Duodenal mucosa (tissue), 2 donors: Measurements from ENCODE around the gene SAMD14.

Source experiments
- H3K27ac ChIP-seq: one replicate; pipeline ENCODE4 v1.7.0; 2013; ENCODE audit warnings: low read depth, low read length
- H3K27me3 ChIP-seq, 2 donors: one replicate each; pipeline ENCODE4 v1.7.0; 2013; ENCODE audit warnings: low read length in 2 of 2, control low read depth in 1 of 2; ENCODE audit not compliant: insufficient read depth in 2 of 2, control insufficient read depth in 1 of 2
- H3K36me3 ChIP-seq, 2 donors: one replicate each; pipeline ENCODE4 v1.7.0; 2013; ENCODE audit warnings: low read length in 2 of 2, control low read depth in 1 of 2; ENCODE audit not compliant: insufficient read depth in 2 of 2, control insufficient read depth in 1 of 2
- H3K4me1 ChIP-seq, 2 donors: one replicate each; pipeline ENCODE4 v1.7.0; 2013; ENCODE audit warnings: low read length in 2 of 2, control low read depth in 1 of 2; ENCODE audit not compliant: insufficient read depth in 2 of 2, control insufficient read depth in 1 of 2
- H3K4me3 ChIP-seq, 2 donors: one replicate each; pipeline ENCODE4 v1.7.0; 2013; ENCODE audit warnings: low read length in 2 of 2, low read depth in 1 of 2
- H3K9ac ChIP-seq, 2 donors: one replicate each; pipeline ENCODE4 v1.7.0; 2013; ENCODE audit warnings: low read length in 2 of 2, low read depth in 1 of 2
- H3K9me3 ChIP-seq, 2 donors: one replicate each; pipeline ENCODE4 v1.7.0; 2013; ENCODE audit warnings: low read length in 2 of 2, control low read depth in 1 of 2; ENCODE audit not compliant: control insufficient read depth in 1 of 2

SAMD14 gene

DNA sequence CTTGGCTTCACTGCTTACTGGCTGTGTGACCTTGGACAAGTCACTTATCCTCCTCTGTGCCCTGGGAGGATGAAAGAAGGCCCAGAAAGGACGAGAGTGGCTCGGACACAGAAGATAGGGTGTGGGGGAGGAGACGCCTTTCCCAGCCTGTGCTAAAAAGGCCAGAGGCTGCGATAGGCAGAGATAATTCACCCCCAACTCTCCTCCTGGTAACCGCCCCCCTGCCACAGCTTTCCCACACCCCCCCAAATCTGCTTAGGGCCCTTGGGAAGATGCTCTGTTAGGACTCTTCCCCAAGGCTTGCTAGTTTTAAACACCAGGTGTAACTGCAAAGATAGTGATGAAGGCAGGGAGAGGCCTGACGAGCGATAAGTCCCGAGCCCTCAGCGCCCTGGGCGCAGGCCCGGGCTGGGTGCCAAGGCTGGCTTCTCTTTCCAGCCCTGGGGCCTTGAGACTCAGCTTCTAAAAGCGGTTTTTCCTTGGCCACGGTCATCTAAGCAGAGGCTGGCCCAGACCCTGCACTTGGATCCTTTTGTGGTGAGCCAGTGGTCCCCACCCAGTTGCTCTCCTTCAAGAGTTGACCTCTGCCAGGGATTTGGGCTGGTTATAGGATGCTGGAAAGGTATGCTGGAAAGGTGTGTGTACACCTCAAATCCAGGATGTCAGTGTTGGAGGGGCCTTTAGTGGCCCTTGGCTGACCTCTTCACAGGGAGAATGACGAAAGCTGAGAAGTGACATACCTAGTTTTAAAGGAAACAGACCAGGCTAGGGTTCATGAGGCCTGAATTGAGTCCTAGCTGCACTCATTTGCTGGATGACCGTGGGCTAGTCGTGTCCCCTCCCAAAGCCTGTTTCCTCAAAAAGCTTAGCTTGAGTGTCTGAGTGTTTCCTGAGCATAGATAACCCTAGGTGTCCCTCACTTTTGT lies 24.0 kb upstream of the SAMD14 start:
- Histone ChIP-seq H3K4me3 (no peak overlapping the region), H3K27ac (no peak overlapping the region)

GRCh38 chr17:50152736-50153135 lies 22.8 kb upstream of the SAMD14 start:
- peak overlapping the region in 1 of 2 donors; percentile 54 for H3K9ac ChIP-seq
- H3K36me3 ChIP-seq, result no peaks in the 10 kb centered on the region
- no peaks in the 10 kb centered on the region for H3K27me3 ChIP-seq
- peaks cover 32 to 34% of the 10 kb centered on the region in 2 donors for H3K4me1 ChIP-seq
- H3K9me3 ChIP-seq, result no peaks in the 10 kb centered on the region
- peak overlapping the region in 1 of 2 donors; percentile 97 for H3K4me3 ChIP-seq
- no peak overlapping the region for H3K27ac ChIP-seq

More for the DNA sequence above, 24.0 kb upstream of the SAMD14 start:
- no peaks in the 10 kb centered on the region for H3K27me3 ChIP-seq
- H3K36me3 ChIP-seq, result no peaks in the 10 kb centered on the region
- H3K9ac ChIP-seq, result no peak overlapping the region
- peaks cover 24% of the 10 kb centered on the region in 2 donors for H3K4me1 ChIP-seq
- no peaks in the 10 kb centered on the region for H3K9me3 ChIP-seq

GRCh38 chr17:50151937-50152547 lies 22.1 kb upstream of the SAMD14 start:
- Histone ChIP-seq H3K9ac (peak overlapping the region; percentile 29 to 54), H3K36me3 (no peaks in the 10 kb centered on the region), H3K4me3 (peak overlapping the region; percentile 86 to 97), H3K9me3 (no peaks in the 10 kb centered on the region), H3K4me1 (peaks cover 39 to 41% of the 10 kb centered on the region in 2 donors), H3K27ac (peak overlapping the region; percentile 75), H3K27me3 (no peaks in the 10 kb centered on the region)

DNA sequence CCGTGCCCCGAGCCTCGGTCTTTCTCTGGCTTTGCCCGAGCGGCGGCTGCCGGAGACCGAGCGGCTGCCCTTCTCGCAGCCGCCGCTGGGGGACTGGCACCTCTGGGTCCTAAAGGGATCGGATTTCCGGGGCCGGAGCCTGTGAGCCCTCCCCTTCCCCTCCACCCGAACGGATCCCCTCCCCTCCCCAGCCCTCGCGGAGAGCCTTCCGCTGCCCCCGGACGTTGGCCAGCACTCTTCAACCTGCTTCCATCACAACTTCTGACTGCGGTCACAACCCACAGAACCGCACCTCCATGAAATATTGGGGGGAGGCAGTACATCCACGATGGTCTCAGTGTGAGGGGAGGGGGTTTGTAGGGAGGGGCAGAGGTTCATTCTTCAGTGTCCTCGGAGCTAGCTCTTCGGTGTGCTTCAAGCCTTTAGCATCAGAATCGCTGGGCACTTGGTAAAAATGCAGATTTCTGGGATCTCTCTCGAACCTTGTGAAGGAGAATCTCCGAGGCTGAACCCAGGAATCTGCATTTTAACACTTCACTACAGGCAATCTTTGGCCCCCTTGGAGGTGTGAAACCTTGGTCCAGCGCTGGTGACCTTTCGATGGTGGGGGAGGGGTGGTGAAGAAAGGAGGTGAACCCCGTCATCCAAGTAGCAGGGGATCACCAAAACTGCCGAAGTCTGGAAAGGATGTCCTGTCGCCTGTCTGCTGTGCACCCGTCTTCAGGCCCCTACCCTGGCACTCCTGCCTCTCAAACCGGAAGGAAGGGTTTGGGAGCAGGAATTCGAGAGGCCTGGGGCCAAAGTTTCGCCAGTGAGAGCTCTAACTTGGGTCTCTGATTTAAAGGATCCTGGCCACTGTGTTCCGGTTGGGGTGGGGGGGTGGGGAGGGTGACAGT lies 21.3 kb upstream of the SAMD14 start:
- Histone ChIP-seq H3K9ac (peak overlapping the region; percentile 61 to 67), H3K4me3 (peak overlapping the region; percentile 86 to 97), H3K9me3 (no peaks in the 10 kb centered on the region), H3K36me3 (peaks cover 0 to 5% of the 10 kb centered on the region in 2 donors), H3K27me3 (no peaks in the 10 kb centered on the region), H3K27ac (peak overlapping the region; percentile 85), H3K4me1 (peaks cover 46 to 49% of the 10 kb centered on the region in 2 donors)

DNA sequence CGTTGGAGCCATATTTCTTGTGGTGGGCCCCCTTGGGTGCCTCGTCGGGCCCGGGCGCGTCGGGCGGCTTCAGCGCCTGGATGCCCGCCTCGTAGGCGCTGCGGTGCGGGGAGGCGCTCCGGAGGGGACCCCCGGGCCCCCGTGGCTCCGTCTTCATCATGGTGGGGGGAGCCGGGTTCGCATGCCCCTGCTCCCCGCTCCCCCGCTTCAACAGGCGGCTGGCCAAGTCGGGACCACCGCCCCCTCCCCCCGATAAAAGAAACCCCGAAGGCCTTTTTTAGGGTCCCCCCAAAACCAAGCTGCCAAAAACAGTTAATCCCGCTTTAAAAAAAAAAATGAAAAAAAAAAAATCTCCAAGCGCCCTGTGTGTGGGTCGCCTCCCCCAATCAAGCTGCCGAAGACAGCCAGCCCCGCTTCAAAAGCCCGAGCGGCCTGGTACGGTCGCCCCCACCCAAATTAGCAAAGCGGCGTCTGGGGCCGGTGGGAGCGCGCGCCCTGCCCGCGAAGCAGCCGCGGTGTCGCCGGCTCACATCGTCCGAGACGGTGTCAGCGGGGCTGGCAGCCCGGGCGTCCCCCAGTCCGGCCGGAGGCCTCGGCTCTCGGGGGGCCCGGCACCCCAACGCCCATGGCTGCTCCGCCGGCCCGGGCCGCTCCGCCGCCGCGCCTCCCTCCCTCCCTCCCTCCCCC lies 20.5 kb upstream of the SAMD14 start, which contains the start of gene PPP1R9B:
Gene PPP1R9B, minus strand, starts transcription at position 324 of the 687 bp plus-strand sequence. Its CDS starts 164 bp downstream, at position 160.
- H3K27me3 ChIP-seq, result no peaks in the 10 kb centered on the region
- no peaks in the 10 kb centered on the region for H3K9me3 ChIP-seq
- H3K4me1 ChIP-seq, result peaks cover 53 to 56% of the 10 kb centered on the region in 2 donors
- H3K36me3 ChIP-seq, result peaks cover 0 to 5% of the 10 kb centered on the region in 2 donors
- peak within 1 kb of the TSS; percentile 61 to 69 for H3K9ac ChIP-seq
- peak within 1 kb of the TSS; percentile 85 for H3K27ac ChIP-seq
- peak within 1 kb of the TSS; percentile 86 to 97 for H3K4me3 ChIP-seq

DNA sequence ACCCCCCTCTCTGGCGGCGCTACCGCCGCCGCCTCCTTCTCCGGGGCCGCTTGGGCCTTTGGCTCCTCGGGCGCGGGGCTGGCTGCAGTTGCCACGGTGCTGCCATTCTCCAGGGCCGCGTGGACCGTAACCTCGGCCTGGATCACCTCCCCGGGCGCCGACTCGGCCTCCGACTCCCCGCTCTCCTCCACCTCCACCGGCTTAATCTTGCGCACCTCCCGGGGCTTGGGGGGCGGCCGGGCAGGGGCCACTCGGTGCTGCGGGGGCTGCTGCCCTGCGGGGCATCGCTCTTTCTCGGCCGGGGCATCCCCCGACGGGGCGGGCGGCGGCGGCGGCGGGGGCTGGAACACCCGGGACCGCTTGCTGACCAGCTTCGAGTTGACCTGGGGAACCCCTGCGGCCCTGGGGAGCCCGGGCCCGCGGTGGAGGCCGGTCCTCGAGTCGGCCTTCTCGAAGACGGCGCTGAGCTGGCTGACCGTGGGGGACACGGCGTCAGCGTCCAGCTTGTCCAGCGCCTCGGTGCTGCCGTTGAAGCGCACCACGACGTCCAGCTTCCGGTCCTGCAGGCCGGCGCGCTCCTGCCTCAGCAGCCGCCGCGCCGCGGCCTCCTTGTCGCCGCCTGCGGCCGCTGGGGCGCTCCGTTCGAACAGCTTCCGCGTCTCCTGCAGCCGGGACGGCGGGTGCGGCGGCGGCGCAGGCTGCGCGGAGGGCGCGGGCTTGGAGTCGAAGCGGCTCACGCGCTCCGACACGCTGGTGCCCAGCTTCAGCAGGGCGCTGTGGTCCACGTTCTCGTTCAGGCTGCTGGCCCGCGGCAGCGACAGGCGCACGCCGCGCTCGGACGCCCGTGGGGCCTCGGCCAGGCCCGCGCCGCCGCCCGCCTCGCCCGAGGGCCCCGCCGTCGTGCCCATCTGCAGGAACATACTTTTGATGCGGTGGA lies 19.7 kb upstream of the SAMD14 start:
- Histone ChIP-seq H3K4me1 (peaks cover 55 to 64% of the 10 kb centered on the region in 2 donors), H3K9me3 (no peaks in the 10 kb centered on the region), H3K4me3 (peak overlapping the region; percentile 86 to 88)

DNA sequence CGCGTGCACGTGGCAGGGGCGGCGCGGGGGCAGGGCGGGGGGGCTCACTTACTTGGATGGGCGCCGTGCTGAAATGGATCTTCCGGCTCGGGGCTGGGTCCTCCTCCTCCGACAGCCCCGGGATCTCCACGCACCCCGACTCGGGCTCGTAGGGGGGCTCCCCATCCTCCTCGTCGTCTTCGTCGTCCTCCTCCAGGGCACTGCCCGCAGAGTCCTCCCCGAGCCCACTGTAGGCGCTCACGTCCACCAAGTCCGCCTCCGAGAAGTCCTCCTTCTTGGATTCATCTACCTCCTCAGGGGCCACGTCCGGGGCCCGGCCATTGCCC lies 19.1 kb upstream of the SAMD14 start:
- H3K27me3 ChIP-seq, result no peaks in the 10 kb centered on the region
- H3K9me3 ChIP-seq, result no peaks in the 10 kb centered on the region
- H3K9ac ChIP-seq, result peak overlapping the region; percentile 33 to 43
- H3K27ac ChIP-seq, result peak overlapping the region; percentile 50
- H3K4me1 ChIP-seq, result peaks cover 61 to 67% of the 10 kb centered on the region in 2 donors
- peaks cover 12 to 17% of the 10 kb centered on the region in 2 donors for H3K36me3 ChIP-seq
- H3K4me3 ChIP-seq, result peak overlapping the region; percentile 86 to 88

More for the DNA sequence above, 19.7 kb upstream of the SAMD14 start:
- peaks cover 5 to 10% of the 10 kb centered on the region in 2 donors for H3K36me3 ChIP-seq
- H3K9ac ChIP-seq, result peak overlapping the region; percentile 61 to 69
- H3K27me3 ChIP-seq, result no peaks in the 10 kb centered on the region
- H3K27ac ChIP-seq, result peak overlapping the region; percentile 50

GRCh38 chr17:50148226-50149090 lies 18.5 kb upstream of the SAMD14 start:
- Histone ChIP-seq H3K27ac (peak overlapping the region; percentile 46), H3K4me3 (peak overlapping the region; percentile 86 to 88), H3K4me1 (peaks cover 58 to 67% of the 10 kb centered on the region in 2 donors), H3K27me3 (no peaks in the 10 kb centered on the region), H3K9me3 (no peaks in the 10 kb centered on the region), H3K9ac (peak overlapping the region; percentile 59 to 60), H3K36me3 (peaks cover 13 to 23% of the 10 kb centered on the region in 2 donors)
